A549 treated with CORT108297 at 1 μM for 4 hours (cell line): ENCODE measurements around the gene CATSPERZ. TPM values are rescaled to one million over a fixed set of nuclear protein-coding genes. Genes with fewer than 3 reads are reported as not detected.

Source experiments
- total RNA-seq: library from RNA; stranded (reverse); fragments of 200-300 nt; extraction: Qiagen RNA extraction; gene quantifications from 5 replicates; pipeline ENCODE4 v1.2.3, GENCODE V29; 2022

The CATSPERZ gene, protein sequence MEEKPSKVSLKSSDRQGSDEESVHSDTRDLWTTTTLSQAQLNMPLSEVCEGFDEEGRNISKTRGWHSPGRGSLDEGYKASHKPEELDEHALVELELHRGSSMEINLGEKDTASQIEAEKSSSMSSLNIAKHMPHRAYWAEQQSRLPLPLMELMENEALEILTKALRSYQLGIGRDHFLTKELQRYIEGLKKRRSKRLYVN
- 2.2 to 3.2 TPM (median 2.7 TPM) in 5 replicates for total RNA-seq

DNA sequence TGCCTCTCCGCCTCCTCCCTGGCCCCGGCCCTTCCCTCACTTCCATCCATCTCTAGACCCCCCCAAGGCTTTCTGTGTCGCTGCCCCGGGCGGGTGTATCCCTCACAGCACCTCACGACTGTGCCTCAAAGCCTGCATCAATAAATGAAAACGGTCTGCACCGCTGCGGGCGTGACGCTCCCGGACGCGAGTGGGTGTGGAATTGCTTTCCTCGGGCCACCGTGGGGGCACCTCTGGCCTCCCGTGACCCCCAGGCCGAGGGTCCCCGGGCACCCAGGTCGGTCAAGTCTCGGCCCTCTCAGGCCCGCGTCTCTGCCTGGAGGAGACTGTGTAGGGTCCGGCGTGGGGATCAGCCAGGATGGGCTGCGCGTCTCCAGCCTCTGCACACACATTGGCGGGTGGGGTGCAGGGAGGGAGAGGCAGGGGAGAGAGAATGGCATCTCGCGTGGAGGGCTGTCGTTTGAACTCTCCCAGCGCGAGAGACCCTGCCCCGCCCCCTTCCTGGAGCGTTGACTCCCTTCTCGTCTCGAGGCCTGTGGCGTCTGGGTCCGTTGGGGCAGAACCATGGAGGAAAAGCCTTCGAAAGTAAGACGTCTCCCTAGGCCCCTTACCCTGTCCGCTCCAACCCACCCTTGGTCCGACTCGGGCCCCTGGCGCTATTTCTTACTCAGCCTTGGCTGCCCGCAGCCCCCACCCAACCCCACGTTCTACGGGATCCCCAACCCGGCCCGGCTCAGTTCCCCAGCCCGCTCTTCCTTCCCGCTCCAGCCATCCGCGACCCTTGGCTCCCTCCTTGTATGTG is at the start of gene CATSPERZ:
Gene CATSPERZ, plus strand, starts transcription at position 512 of the 802 bp plus-strand sequence. Its CDS starts 53 bp downstream, at position 565.

DNA sequence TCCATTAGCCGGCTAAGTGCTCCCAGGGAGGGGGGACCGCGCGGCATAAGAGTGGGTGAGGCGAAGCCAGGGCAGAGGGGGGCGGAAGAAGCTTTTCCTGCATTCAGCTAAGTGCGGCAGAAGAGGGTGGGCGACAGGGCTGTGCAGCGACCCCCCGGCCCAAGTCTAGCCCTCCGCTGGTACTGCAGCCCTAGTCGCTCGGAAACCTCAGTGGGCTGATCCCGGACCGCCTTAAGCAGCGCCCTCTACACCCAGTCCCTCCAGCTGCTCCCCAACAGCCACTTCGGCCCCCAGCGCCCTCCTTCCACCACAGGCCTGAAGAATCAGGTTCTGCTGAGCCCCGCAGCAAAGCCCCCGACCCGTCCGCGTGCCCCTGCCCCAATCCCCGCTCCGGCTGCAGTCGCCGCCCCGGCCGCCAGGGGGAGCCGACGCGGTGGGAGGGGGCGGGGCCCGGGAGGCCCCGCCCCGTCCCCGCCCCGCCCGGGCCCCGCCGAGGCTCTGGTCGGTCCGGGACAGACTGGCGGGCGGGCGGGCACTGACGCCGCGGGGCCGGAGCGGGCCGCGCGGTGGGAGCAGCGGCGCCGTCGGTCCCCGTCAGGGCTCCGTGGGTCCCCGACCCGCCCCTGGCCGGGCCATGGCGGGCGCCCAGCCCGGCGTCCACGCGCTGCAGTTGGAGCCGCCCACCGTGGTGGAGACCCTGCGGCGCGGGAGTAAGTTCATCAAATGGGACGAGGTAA is 49.0 kb upstream of the CATSPERZ start, which contains the start of gene PLCB3:
Gene PLCB3, plus strand, starts transcription at position 515 of the 737 bp plus-strand sequence. Its CDS starts 120 bp downstream, at position 635.

DNA sequence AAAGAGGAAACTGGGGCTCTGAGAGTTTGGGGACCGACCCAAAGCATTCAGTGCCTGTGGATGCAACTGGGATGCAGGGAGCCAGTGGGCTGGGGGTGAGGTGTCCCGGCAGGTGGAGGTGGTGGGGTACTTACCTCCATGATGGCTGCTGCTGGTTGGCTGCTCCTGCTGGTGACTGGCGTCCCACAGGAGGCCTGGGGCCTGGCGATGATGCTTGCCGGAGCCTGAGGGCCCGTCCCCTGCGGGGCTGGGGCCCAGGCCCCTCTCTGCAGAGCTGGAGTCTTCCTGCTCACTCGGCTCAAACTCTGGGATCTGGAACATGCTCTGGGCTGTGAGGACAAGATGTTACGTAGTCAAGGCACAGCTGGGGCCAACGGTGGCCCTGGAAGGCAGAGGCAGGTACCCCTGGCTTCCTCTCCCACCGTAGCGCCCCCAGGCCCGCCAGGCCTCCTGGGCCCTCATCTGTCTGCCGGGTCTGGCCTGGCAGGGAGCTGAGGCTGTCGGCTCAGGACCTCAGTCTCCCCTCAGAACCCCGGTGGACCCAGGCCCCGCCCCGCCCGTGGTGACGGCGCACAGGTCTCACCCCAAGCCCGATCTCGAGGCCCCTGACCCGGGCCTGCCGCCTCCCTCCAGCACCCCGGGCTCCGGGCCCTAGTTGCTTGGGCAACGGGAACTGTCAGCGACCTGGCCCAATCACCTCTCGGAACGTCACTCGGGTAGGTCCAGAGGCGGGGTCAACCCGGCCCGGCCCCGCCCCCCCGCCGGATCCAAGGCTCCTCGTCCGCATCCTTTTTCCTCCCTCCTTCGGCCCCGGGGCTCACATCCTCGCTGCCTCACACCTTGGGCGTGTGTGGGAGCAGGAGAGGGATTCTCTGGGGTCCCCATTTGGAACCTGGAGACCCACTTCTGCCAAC is 15.9 kb upstream of the CATSPERZ start, which contains the start of gene BAD:
Gene BAD, minus strand, starts transcription at position 618 of the 914 bp plus-strand sequence. Its CDS starts 297 bp downstream, at position 321.

DNA sequence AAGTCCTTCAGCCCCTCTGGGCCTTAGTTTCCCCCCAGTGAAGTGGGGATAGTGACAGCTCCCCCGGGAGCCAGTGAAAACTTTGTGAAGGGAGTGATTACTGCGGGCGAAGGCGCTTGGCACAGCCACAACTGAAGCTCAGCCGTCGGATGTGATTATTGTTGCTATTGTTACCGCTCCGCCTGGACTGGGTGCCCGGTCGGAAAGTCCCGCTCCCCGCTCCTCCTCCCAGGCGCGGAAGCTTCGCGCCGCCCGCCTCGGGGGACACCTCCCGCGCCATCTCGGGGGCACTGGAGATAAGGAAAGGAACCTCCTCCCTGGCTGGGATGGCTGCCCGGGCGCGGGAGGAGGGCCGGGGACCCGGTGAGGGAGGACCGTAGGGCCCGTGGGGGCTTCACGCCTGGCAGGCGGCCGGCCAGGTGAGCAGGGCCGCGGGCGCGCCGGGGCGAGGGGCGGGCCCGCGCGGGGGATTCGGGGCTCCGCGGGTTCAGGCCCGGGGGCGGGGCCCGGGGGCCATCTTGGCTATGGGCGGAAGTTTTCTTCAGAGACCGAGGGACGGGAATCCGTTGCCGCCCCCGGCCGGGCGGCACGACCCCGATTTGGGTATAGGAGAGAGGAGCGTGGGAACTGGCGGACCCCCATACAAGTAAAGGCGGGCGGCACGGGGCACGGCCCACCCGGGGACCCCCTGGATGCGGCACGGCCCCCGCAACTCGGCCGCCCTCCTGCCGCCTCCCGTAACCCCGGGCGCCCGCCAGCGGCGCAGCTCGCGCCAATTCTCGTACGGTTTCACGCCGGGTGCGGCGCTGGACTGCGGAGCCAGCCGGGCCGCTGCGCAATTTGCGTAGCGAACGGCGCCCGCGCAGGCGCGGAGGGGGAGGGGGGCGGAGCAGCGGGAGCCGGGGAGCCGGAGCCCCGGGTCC is 14.9 kb upstream of the CATSPERZ start, which contains the start of gene GPR137:
Gene GPR137, plus strand, starts transcription at position 887 of the 923 bp plus-strand sequence. CDS start 677 bp downstream, outside the sequence.

DNA sequence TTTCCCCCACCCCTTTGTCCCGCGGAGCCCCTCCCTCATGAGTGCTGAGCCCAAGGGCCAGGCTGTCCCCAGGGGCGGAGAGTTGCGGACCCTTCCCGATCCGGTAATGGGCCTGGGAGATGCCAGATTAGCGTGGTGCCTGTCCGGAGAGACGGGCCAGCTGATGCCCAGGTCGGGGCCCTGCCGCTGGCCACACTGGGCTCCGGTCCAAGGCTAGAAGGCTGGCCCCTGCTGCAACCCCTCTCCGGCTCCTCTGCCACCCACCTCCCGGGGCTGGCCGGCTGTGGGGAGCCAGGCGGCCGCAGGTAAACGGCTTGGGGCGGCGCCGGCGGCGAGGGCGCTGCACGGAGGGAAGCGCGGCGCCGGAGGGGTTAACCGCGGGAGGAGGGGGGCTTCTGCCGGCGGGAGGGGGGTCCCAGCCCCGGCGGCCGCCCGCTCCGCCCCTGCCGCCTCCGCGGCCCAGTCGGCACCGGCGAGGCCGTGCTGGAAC is 8.9 kb upstream of the CATSPERZ start, which contains the start of gene KCNK4:
Gene KCNK4, plus strand, starts transcription at position 41 of the 490 bp plus-strand sequence. CDS start 1,717 bp downstream, outside the sequence.

DNA sequence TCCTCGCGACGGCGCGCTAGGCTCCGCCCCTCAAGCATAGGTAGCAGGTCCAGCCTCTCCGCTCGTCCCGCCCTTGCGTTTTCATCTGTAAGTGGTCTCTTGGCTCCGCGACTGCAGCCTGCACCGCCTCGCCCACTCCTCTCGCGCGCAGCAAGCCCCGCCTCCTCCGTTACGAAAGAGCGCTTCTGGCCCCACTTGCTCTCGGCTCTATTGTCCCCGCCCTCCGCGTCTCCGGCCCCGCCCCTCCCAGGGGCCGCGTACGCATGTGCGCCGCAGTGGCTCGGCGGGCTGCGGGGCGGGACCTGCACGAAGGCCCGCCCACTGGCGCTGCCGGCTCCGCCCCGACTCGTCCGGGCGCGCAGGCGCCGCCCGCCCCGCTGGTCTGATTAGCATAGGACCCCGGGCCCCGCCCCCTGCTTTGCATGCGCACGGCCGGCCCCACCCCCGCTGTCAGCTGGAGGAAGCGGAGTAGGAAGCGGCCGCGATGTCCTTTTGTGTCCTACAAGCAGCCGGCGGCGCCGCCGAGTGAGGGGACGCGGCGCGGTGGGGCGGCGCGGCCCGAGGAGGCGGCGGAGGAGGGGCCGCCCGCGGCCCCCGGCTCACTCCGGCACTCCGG is 5.0 kb downstream of the CATSPERZ start, which contains the start of gene ESRRA:
Gene ESRRA, plus strand, starts transcription at position 450 of the 616 bp plus-strand sequence. CDS start 1,656 bp downstream, outside the sequence.

DNA sequence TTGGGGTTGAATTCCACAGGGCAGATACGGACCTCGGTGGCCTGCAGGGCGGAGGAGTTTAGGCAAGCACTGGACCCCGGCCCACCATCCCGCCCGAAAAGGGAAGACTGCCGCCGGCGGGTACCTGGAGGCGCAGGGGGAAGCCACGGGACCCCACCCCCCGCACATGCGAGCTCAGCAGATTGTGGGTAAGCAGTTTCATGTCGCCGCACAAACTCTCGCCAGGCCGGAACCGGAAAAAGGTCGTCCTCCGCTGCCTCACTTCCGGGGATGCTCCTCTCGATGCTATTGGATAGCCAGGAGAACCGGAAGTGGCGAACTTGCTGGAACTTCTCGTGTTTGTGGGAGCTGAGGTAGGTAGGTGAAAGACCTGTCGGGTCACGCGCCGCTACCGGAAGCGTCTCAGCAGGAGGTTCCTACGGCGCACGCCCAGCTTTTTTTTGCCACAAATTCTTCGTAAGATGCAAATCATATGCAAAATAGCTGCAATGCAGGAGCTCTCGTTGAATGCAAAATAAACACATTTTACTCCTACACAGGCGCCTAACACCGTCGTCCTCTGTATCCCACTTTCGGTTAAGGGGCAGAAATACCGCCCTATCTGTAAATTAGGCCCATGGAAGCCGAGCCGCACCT is 17.3 kb downstream of the CATSPERZ start, which contains the start of gene TRMT112:
Gene TRMT112, minus strand, starts transcription at position 235 of the 636 bp plus-strand sequence. Its CDS starts 33 bp downstream, at position 202.

DNA sequence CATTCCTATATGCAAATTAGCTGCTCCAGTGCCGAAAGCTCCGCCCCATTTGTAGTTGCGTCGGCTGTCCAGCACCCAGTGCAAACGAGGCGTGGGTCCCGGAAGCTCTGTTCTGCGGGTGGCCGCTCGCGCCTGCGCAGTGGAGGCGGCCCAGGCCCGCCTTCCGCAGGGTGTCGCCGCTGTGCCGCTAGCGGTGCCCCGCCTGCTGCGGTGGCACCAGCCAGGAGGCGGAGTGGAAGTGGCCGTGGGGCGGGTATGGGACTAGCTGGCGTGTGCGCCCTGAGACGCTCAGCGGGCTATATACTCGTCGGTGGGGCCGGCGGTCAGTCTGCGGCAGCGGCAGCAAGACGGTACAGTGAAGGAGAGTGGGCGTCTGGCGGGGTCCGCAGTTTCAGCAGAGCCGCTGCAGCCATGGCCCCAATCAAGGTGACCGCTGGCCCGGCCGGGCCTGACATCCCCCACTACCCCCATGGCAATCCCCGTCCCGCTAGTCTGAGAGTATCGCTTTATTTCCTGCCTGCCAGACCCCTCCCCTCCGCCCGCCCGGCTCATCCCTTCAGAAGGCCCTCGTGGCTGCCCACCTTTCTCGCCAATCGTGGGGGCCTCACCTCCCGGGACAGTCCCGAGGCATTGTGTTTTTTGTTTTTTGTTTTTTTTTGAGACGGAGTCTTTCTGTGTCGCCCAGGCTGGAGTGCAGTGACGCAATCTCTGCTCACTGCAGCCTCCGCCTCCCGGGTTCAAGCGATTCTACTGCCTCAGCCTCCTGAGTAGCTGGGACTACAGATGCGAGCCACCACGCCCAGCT is 18.0 kb downstream of the CATSPERZ start, which contains the start of gene PRDX5:
Gene PRDX5, plus strand, starts transcription at position 161 of the 805 bp plus-strand sequence. Its CDS starts 95 bp downstream, at position 256.

DNA sequence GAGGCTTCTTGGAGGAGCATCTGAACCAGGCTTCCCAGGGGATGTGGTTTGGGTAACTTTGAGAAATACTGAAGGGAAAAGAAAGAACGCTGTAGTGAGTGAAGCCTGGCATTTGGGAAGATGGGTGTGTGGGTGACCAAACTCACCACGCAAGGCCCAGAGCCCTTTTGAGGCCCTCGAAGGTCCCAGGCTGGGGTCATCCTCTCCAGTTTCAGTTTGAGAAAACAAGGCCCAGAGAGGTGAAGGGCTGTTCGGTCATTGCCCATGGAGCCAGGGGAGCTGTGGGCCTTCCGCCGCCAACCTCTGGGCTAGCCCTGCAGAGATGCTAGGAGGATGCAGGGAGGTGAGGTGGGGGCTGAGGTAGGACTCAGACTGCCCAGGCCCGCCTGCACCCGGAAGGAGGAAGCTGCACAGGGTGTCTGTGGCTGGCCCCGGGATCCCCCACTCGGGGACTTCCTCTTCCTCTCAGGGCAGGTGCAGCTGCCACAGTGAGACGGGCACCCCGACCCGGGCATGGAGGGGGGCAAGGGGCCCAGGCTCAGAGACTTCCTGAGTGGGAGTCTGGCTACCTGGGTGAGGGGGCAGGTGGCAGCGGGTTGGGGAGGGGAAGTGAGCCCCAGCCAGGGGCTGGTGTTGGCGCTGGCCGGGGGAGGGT is 39.7 kb downstream of the CATSPERZ start, which contains the start of gene CCDC88B:
Gene CCDC88B, plus strand, starts transcription at position 451 of the 655 bp plus-strand sequence. Its CDS starts 63 bp downstream, at position 514.

Other genes with a start within 250 kb of the CATSPERZ start
- gene MACROD1, start 134.2 kb upstream of the CATSPERZ start, total RNA-seq = 6.1 to 14.8 TPM (median 13.6 TPM) in 5 replicates
- gene STIP1, start 114.2 kb upstream of the CATSPERZ start, total RNA-seq = 242 to 294 TPM (median 250 TPM) in 5 replicates
- 0.87 to 4.3 TPM (median 1.5 TPM) in 5 replicates for gene FERMT3, start 93.6 kb upstream of the CATSPERZ start, total RNA-seq
- gene TRPT1, start 74.2 kb upstream of the CATSPERZ start, total RNA-seq = 18.8 to 29.6 TPM (median 28.4 TPM) in 5 replicates
- gene NUDT22, start 74.1 kb upstream of the CATSPERZ start, total RNA-seq = 32.7 to 41.9 TPM (median 40.5 TPM) in 5 replicates
- 18.5 to 24.0 TPM (median 23.4 TPM) in 5 replicates for gene DNAJC4, start 69.8 kb upstream of the CATSPERZ start, total RNA-seq
- 35.3 to 52.8 TPM (median 49.7 TPM) in 5 replicates for gene VEGFB, start 65.8 kb upstream of the CATSPERZ start, total RNA-seq
- 121 to 143 TPM (median 138 TPM) in 5 replicates for gene FKBP2, start 59.3 kb upstream of the CATSPERZ start, total RNA-seq
- 222 to 403 TPM (median 372 TPM) in 5 replicates for gene PPP1R14B, start 53.4 kb upstream of the CATSPERZ start, total RNA-seq
- gene PLCB3, start 48.8 kb upstream of the CATSPERZ start, total RNA-seq = 16.6 to 25.5 TPM (median 23.1 TPM) in 5 replicates
- gene BAD, start 15.7 kb upstream of the CATSPERZ start, total RNA-seq = 74.5 to 102 TPM (median 92.9 TPM) in 5 replicates
- 33.2 to 57.0 TPM (median 50.5 TPM) in 5 replicates for gene GPR137, start 14.5 kb upstream of the CATSPERZ start, total RNA-seq
- 0.07 to 0.10 TPM (median 0.09 TPM) in 3 of 5 replicates, not detected in the others for gene KCNK4, start 9.1 kb upstream of the CATSPERZ start, total RNA-seq
- 38.9 to 67.0 TPM (median 66.2 TPM) in 5 replicates for gene ESRRA, start 5.2 kb downstream of the CATSPERZ start, total RNA-seq
- 420 to 490 TPM (median 440 TPM) in 5 replicates for gene TRMT112, start 17.2 kb downstream of the CATSPERZ start, total RNA-seq
- 388 to 493 TPM (median 487 TPM) in 5 replicates for gene PRDX5, start 17.8 kb downstream of the CATSPERZ start, total RNA-seq
- 10.4 to 14.4 TPM (median 12.6 TPM) in 5 replicates for gene CCDC88B, start 39.8 kb downstream of the CATSPERZ start, total RNA-seq
- 51.0 to 71.6 TPM (median 67.7 TPM) in 5 replicates for gene RPS6KA4, start 58.8 kb downstream of the CATSPERZ start, total RNA-seq